Neural cell (in vitro differentiated cells): ENCODE results near the gene IL12B. TPM values are rescaled to one million over a fixed set of nuclear protein-coding genes. Genes with fewer than 3 reads are reported as not detected.
"Not testable (repeated sequence)": the region's sequence is repeated elsewhere in the genome, so short reads cannot be mapped to it uniquely, and the experiment has no call there.

Experiments
- H2AFZ ChIP-seq: fragments of 200-600, 300-800 bp; sonication (generic), shearing (Covaris generic); 2 replicates; pipeline ENCODE4 v1.6.0; 2014; ENCODE audit warnings: low read depth, mild to moderate bottlenecking, antibody characterized with exemption, low read length, moderate library complexity
- H3F3A ChIP-seq: fragments of 200-600 bp; shearing (Covaris generic); 2 replicates; pipeline ENCODE4 v1.6.1; 2016; ENCODE audit warnings: mild to moderate bottlenecking, moderate library complexity, mixed read lengths, antibody characterized with exemption, low read length; ENCODE audit not compliant: insufficient read depth, poor library complexity, severe bottlenecking
- H3K27ac ChIP-seq: fragments of 200-600, 300-800 bp; sonication (generic), shearing (Covaris generic); 2 replicates; pipeline ENCODE4 v1.5.1; 2014; ENCODE audit warnings: mild to moderate bottlenecking, low read length, moderate library complexity
- H3K27me3 ChIP-seq: fragments of 300-800, 200-600 bp; sonication (generic), shearing (Covaris generic); 2 replicates; pipeline ENCODE4 v1.6.0; 2014; ENCODE audit warnings: mild to moderate bottlenecking, low read depth, low read length, moderate library complexity; ENCODE audit not compliant: insufficient read depth
- H3K36me3 ChIP-seq: fragments of 300-800, 200-600 bp; sonication (generic), shearing (Covaris generic); 2 replicates; pipeline ENCODE4 v1.5.1; 2014; ENCODE audit warnings: mild to moderate bottlenecking, antibody characterized with exemption, low read length, moderate library complexity; ENCODE audit not compliant: insufficient read depth
- H3K4me2 ChIP-seq: fragments of 300-800, 200-600 bp; sonication (generic), shearing (Covaris generic); 2 replicates; pipeline ENCODE4 v1.6.0; 2014; ENCODE audit warnings: mild to moderate bottlenecking, low read length
- H3K4me3 ChIP-seq: fragments of 300-800, 200-600 bp; sonication (generic), shearing (Covaris generic); 2 replicates; pipeline ENCODE4 v1.5.1; 2014; ENCODE audit warnings: mild to moderate bottlenecking, low read length, moderate library complexity
- H3K79me2 ChIP-seq: fragments of 200-600 bp; shearing (Covaris generic); replicated peaks from 2 replicates; pipeline ENCODE4 v1.6.0; 2014; ENCODE audit warnings: mild to moderate bottlenecking, low read length, moderate library complexity; ENCODE audit not compliant: insufficient read depth
- H3K9ac ChIP-seq: fragments of 300-800, 200-600 bp; sonication (generic), shearing (Covaris generic); 2 replicates; pipeline ENCODE4 v1.6.1; 2016; ENCODE audit warnings: mild to moderate bottlenecking, low read length, mixed read lengths
- H3K9me2 ChIP-seq: fragments of 200-600 bp; shearing (Covaris generic); 2 replicates; pipeline ENCODE4 v1.6.1; 2016; ENCODE audit warnings: mild to moderate bottlenecking, low read length, mixed read lengths; ENCODE audit not compliant: insufficient read depth
- H3K9me3 ChIP-seq: fragments of 200-600, 300-800 bp; sonication (generic), shearing (Covaris generic); 2 replicates; pipeline ENCODE4 v1.6.1; 2016; ENCODE audit warnings: mild to moderate bottlenecking, mixed run types, low read length, moderate library complexity, mixed read lengths
- H4K20me1 ChIP-seq: fragments of 200-600 bp; shearing (Covaris generic); 2 replicates; pipeline ENCODE4 v1.6.1; 2016; ENCODE audit warnings: mild to moderate bottlenecking, mixed run types; ENCODE audit not compliant: insufficient read depth
- EP300 ChIP-seq: fragments of 450-650 bp; conservative IDR thresholded peaks from 2 replicates; pipeline ENCODE4 v1.6.1; 2014; ENCODE audit warnings: antibody characterized with exemption, mild to moderate bottlenecking, moderate library complexity; ENCODE audit not compliant: poor library complexity, severe bottlenecking
- EZH2 ChIP-seq: fragments of 200-600, 300-800 bp; shearing (Covaris generic), sonication (generic); IDR thresholded peaks from 2 replicates; pipeline ENCODE4 v1.6.1; 2014; ENCODE audit warnings: antibody characterized with exemption, low read length, borderline replicate concordance, mild to moderate bottlenecking; ENCODE audit not compliant: insufficient read depth, poor library complexity, severe bottlenecking
- MXI1 ChIP-seq: fragments of 450-650 bp; conservative IDR thresholded peaks from 2 replicates; pipeline ENCODE4 v1.6.1; 2014; ENCODE audit warnings: antibody characterized with exemption, mild to moderate bottlenecking; ENCODE audit not compliant: poor library complexity, severe bottlenecking
- POLR2AphosphoS5 ChIP-seq: IDR thresholded peaks from 2 replicates; pipeline ENCODE4 v1.6.1; 2012
- RAD21 ChIP-seq: fragments of 450-650 bp; conservative IDR thresholded peaks from 2 replicates; pipeline ENCODE4 v1.6.1; 2014; ENCODE audit warnings: antibody characterized with exemption, mild to moderate bottlenecking, moderate library complexity
- SMC3 ChIP-seq: fragments of 450-650 bp; conservative IDR thresholded peaks from 2 replicates; pipeline ENCODE4 v1.6.1; 2014; ENCODE audit warnings: antibody characterized with exemption, mild to moderate bottlenecking, moderate library complexity; ENCODE audit not compliant: poor library complexity
- TAF1 ChIP-seq: IDR thresholded peaks from 2 replicates; pipeline ENCODE4 v1.6.1; 2012; ENCODE audit warnings: low read depth
- polyA plus RNA-seq: library from polyadenylated mRNA; depleted of rRNA; stranded (reverse); fragments of >200 nt; gene quantifications from 2 replicates; pipeline ENCODE4 v1.2.3, GENCODE V29; 2014
- TF ChIP-seq, protein P1 (sequence below): IDR thresholded peaks from 2 replicates; pipeline ENCODE4 v1.6.1; 2012; ENCODE audit warnings: borderline replicate concordance
- TF ChIP-seq, protein P2 (sequence below): fragments of 450-650 bp; IDR thresholded peaks from 2 replicates; pipeline ENCODE4 v1.5.1; 2014; ENCODE audit warnings: antibody characterized with exemption, mild to moderate bottlenecking, moderate library complexity; ENCODE audit not compliant: poor library complexity, severe bottlenecking

IL12B gene
- polyA plus RNA-seq, 1 donor from 2014 or later = not detected

DNA sequence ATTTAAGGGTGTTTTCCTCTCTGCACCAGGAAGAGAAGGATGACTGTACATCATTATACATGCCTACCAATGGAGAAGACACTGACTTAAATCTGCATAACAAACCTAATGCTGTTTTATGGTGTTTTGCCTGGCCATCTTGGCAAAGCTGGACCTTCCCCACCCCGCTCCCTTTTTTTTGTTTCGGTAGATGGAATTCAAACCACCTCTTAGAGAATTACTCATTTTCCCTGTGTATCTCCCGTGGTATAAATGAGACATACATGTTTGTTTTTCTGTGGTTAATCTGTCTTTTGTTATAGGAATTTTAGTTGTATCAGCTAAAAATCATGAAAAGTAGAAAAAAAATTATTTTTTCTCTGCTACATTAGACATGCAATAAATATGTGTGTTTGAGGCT, 28.8 kb downstream of the IL12B start:
- TF ChIP-seq RAD21 (no peak), SMC3 (no peak), MXI1 (no peak), EP300 (no peak), EZH2 (no peak)
- TF ChIP-seq, protein P1, sequence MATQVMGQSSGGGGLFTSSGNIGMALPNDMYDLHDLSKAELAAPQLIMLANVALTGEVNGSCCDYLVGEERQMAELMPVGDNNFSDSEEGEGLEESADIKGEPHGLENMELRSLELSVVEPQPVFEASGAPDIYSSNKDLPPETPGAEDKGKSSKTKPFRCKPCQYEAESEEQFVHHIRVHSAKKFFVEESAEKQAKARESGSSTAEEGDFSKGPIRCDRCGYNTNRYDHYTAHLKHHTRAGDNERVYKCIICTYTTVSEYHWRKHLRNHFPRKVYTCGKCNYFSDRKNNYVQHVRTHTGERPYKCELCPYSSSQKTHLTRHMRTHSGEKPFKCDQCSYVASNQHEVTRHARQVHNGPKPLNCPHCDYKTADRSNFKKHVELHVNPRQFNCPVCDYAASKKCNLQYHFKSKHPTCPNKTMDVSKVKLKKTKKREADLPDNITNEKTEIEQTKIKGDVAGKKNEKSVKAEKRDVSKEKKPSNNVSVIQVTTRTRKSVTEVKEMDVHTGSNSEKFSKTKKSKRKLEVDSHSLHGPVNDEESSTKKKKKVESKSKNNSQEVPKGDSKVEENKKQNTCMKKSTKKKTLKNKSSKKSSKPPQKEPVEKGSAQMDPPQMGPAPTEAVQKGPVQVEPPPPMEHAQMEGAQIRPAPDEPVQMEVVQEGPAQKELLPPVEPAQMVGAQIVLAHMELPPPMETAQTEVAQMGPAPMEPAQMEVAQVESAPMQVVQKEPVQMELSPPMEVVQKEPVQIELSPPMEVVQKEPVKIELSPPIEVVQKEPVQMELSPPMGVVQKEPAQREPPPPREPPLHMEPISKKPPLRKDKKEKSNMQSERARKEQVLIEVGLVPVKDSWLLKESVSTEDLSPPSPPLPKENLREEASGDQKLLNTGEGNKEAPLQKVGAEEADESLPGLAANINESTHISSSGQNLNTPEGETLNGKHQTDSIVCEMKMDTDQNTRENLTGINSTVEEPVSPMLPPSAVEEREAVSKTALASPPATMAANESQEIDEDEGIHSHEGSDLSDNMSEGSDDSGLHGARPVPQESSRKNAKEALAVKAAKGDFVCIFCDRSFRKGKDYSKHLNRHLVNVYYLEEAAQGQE = no peak
- H3K9me3 ChIP-seq = no peaks in the 10 kb centered on the region
- H2AFZ ChIP-seq = no peak overlapping the region
- no peaks in the 10 kb centered on the region for H3K79me2 ChIP-seq
- H4K20me1 ChIP-seq = no peaks in the 10 kb centered on the region
- H3K27ac ChIP-seq = no peak overlapping the region
- no peaks in the 10 kb centered on the region for H3K9me2 ChIP-seq
- no peaks in the 10 kb centered on the region for H3K27me3 ChIP-seq
- no peak overlapping the region for H3K9ac ChIP-seq
- H3K4me3 ChIP-seq = no peak overlapping the region
- H3F3A ChIP-seq = no peaks in the 10 kb centered on the region
- no peak overlapping the region for H3K4me2 ChIP-seq
- no peaks in the 10 kb centered on the region for H3K36me3 ChIP-seq

DNA sequence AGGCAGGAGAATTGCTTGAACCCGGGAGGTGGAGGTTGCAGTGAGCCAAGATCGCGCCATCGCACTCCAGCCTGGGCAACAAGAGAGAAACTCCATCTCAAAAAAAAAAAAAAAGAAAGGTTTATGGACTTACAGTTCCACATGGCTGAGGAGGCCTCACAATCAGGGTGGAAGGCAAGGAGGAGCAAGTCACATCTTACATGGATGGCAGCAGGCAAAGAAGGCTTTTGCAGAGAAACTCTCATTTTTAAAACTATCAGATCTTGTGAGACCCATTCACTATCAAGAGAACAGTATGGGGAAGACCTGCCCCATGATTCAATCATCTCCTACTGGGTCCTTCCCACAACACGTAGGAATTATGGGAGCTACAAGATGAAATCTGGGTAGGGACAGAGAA, 33.0 kb downstream of the IL12B start:
- H3K9me2 ChIP-seq, H3K9ac ChIP-seq, H4K20me1 ChIP-seq, H3K4me3 ChIP-seq, H3K79me2 ChIP-seq, H2AFZ ChIP-seq, H3K27me3 ChIP-seq, H3K4me2 ChIP-seq, H3F3A ChIP-seq, H3K36me3 ChIP-seq, H3K27ac ChIP-seq, H3K9me3 ChIP-seq: not testable (repeated sequence)

DNA sequence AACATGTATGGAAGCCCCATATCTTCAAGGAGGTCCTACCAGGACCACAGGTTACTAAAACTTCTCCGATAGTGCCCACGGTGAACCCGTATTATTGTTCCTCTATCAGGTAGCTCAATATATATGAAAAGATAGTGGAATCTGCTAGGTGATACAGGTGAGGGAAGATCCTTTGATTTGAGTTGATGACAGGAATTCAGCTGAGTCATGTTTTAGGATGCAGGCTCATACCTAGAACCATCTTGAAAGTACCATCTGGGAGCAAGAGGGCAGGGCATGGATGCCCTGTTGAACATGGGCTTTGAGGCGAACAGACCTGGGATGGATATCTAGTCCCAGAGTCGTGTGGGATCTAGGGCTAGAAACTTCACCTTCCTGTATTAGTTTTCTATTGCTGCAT, 35.4 kb downstream of the IL12B start:
- H3K4me2 ChIP-seq = no peak overlapping the region
- no peaks in the 10 kb centered on the region for H3K27me3 ChIP-seq

More for the DNA sequence above, 35.4 kb downstream of the IL12B start:
- TF ChIP-seq SMC3 (no peak), POLR2AphosphoS5 (no peak), EP300 (no peak), TAF1 (no peak), RAD21 (no peak), MXI1 (no peak), EZH2 (no peak)
- TF ChIP-seq, protein P1 = no peak
- TF ChIP-seq, protein P2, sequence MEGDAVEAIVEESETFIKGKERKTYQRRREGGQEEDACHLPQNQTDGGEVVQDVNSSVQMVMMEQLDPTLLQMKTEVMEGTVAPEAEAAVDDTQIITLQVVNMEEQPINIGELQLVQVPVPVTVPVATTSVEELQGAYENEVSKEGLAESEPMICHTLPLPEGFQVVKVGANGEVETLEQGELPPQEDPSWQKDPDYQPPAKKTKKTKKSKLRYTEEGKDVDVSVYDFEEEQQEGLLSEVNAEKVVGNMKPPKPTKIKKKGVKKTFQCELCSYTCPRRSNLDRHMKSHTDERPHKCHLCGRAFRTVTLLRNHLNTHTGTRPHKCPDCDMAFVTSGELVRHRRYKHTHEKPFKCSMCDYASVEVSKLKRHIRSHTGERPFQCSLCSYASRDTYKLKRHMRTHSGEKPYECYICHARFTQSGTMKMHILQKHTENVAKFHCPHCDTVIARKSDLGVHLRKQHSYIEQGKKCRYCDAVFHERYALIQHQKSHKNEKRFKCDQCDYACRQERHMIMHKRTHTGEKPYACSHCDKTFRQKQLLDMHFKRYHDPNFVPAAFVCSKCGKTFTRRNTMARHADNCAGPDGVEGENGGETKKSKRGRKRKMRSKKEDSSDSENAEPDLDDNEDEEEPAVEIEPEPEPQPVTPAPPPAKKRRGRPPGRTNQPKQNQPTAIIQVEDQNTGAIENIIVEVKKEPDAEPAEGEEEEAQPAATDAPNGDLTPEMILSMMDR = no peak
- H3K9ac ChIP-seq = no peak overlapping the region
- H3K9me3 ChIP-seq = no peaks in the 10 kb centered on the region
- H2AFZ ChIP-seq = no peak overlapping the region
- no peaks in the 10 kb centered on the region for H3K36me3 ChIP-seq
- H3K4me3 ChIP-seq = no peak overlapping the region
- H3F3A ChIP-seq = no peaks in the 10 kb centered on the region
- no peak overlapping the region for H3K27ac ChIP-seq
- no peaks in the 10 kb centered on the region for H4K20me1 ChIP-seq
- no peaks in the 10 kb centered on the region for H3K9me2 ChIP-seq
- H3K79me2 ChIP-seq = no peaks in the 10 kb centered on the region
